PC-9 (cell line): ENCODE results near the gene C12orf60.

Experiments used
- EZH2 ChIP-seq: fragments of 200-600 bp; sonication (generic); IDR thresholded peaks from 2 replicates; pipeline ENCODE4 v1.8.0; 2017; ENCODE audit warnings: antibody characterized with exemption, low read depth
- TF ChIP-seq, protein P1 (sequence below): fragments of 200-600 bp; sonication (generic); conservative IDR thresholded peaks from 2 replicates; pipeline ENCODE4 v1.6.1; 2017; ENCODE audit warnings: mixed run types, antibody characterized with exemption, mild to moderate bottlenecking, moderate library complexity

DNA sequence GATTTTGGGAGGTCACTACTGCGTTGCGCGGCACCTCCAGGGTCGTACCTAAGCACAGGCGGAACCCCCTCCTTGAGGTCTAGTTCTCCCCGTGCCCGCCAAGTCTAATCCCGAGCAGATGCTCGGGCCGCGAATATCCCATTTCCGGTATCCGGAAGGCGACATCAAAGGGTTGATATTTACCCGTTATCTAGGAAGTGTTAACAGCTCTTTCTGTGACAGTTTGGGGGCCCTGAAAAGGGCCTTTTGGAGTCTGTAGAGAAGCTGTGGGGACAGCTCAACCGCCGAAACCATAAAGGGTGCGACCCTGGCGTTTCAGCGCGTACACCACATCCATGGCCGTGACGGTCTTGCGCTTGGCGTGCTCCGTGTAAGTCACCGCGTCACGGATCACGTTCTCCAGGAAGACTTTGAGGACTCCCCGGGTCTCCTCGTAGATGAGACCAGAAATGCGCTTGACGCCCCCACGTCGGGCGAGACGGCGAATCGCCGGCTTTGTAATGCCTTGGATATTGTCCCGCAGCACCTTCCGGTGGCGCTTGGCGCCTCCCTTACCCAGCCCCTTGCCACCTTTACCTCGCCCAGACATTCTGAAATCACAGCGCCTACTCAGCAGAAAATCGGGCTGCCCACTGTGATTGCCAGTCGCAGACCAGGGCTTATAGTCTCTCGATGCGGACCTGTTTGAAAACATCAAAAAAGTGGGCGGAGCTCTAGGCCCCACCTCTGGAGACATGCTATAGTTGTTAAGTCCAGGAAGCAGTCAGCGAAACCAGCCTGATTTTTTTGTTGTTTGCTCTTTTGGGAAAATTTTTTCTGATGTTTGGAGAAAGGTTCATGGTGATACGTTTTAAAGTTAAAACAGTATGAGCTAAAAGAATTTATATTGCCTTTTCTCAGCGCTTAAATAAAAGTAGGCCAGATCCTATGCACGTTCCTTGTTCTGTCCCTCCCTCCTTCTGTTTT, 32.7 kb upstream of the C12orf60 start:
- TF ChIP-seq EZH2 = no peak
- TF ChIP-seq, protein P1, sequence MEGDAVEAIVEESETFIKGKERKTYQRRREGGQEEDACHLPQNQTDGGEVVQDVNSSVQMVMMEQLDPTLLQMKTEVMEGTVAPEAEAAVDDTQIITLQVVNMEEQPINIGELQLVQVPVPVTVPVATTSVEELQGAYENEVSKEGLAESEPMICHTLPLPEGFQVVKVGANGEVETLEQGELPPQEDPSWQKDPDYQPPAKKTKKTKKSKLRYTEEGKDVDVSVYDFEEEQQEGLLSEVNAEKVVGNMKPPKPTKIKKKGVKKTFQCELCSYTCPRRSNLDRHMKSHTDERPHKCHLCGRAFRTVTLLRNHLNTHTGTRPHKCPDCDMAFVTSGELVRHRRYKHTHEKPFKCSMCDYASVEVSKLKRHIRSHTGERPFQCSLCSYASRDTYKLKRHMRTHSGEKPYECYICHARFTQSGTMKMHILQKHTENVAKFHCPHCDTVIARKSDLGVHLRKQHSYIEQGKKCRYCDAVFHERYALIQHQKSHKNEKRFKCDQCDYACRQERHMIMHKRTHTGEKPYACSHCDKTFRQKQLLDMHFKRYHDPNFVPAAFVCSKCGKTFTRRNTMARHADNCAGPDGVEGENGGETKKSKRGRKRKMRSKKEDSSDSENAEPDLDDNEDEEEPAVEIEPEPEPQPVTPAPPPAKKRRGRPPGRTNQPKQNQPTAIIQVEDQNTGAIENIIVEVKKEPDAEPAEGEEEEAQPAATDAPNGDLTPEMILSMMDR = no peak
